HepG2 (cell line): ENCODE results near the gene TBC1D16. TPM values are rescaled to one million over a fixed set of nuclear protein-coding genes. Genes with fewer than 3 reads are reported as not detected.

Experiments
- AGO2 ChIP-seq: fragments of 200-400 bp; formaldehyde crosslinking; optimal IDR thresholded peaks from 2 replicates; pipeline ENCODE3; 2017; ENCODE audit warnings: mild to moderate bottlenecking, low read depth, low read length, moderate library complexity
- GATAD1 ChIP-seq: IDR thresholded peaks from 2 replicates; pipeline ENCODE4 v1.6.1; 2016; ENCODE audit warnings: missing genetic modification reagents, missing compliant biosample characterization
- JARID2 ChIP-seq: sonication (generic); formaldehyde crosslinking; IDR thresholded peaks from 2 replicates; pipeline ENCODE4 v1.8.1; 2023; ENCODE audit warnings: missing genetic modification reagents, inconsistent platforms; ENCODE audit not compliant: insufficient replicate concordance
- SRSF1 ChIP-seq: fragments of 200-400 bp; formaldehyde crosslinking; optimal IDR thresholded peaks from 2 replicates; pipeline ENCODE3; 2017; ENCODE audit warnings: mild to moderate bottlenecking, low read depth, low read length, moderate library complexity
- ZNF124 ChIP-seq: sonication (generic); formaldehyde crosslinking; IDR thresholded peaks from 2 replicates; pipeline ENCODE4 v1.4.0; 2020; ENCODE audit warnings: missing genetic modification reagents
- ZNF788 ChIP-seq: sonication (generic); formaldehyde crosslinking; IDR thresholded peaks from 2 replicates; pipeline ENCODE4 v1.5.0; 2020; ENCODE audit warnings: mild to moderate bottlenecking, missing genetic modification reagents, borderline replicate concordance
- ZNF883 ChIP-seq: sonication (generic); formaldehyde crosslinking; IDR thresholded peaks from 2 replicates; pipeline ENCODE4 v1.5.1; 2020; ENCODE audit warnings: mild to moderate bottlenecking, missing genetic modification reagents; ENCODE audit errors: not compliant biosample characterization
- polyA plus RNA-seq, 8 experiments: library from polyadenylated mRNA; depleted of rRNA in 3 of 8; stranded (reverse) in 7 of 8; unstranded in 1 of 8; fragments of >200 nt; fragmentation: Illumina TruSeq in 4 of 8; extraction: Trizol in 4 of 8; gene quantifications; 2 replicates each; pipeline versions ENCODE4 v1.2.1 to v1.2.3, GENCODE V29; 2011 to 2016; ENCODE audit warnings: low read depth in 4 of 8, missing spikeins in 1 of 8, mixed read lengths in 1 of 8; ENCODE audit not compliant: insufficient read depth in 1 of 8
- total RNA-seq, 5 experiments: library from RNA; depleted of rRNA; stranded (reverse); fragments of >200 nt; fragmentation: Illumina TruSeq; extraction: Trizol; gene quantifications; 2 replicates each; pipeline ENCODE4 v1.2.3, GENCODE V29; 2016; ENCODE audit warnings: low read depth in 1 of 5
- TF ChIP-seq, protein P1 (sequence below): IDR thresholded peaks from 2 replicates; pipeline ENCODE4 v1.6.1; 2012; ENCODE audit warnings: low read length, improper control_type of control experiment
- TF ChIP-seq, protein P2 (sequence below): sonication (generic); formaldehyde crosslinking; IDR thresholded peaks from 2 replicates; pipeline ENCODE4 v1.8.1; 2023; ENCODE audit warnings: mild to moderate bottlenecking, missing genetic modification reagents, borderline replicate concordance
- TF ChIP-seq, protein P3 (sequence below): sonication (generic); formaldehyde crosslinking; IDR thresholded peaks from 2 replicates; pipeline ENCODE4 v1.4.0; 2020; ENCODE audit warnings: mild to moderate bottlenecking, missing genetic modification reagents
- TF ChIP-seq, protein P4 (sequence below): sonication (generic); formaldehyde crosslinking; IDR thresholded peaks from 2 replicates; pipeline ENCODE4 v1.4.0; 2020; ENCODE audit warnings: mild to moderate bottlenecking, missing genetic modification reagents
- TF ChIP-seq, protein P5 (sequence below): sonication (generic); formaldehyde crosslinking; IDR thresholded peaks from 2 replicates; pipeline ENCODE4 v1.4.0; 2020; ENCODE audit warnings: missing genetic modification reagents
- TF ChIP-seq, protein P6 (sequence below): sonication (generic); formaldehyde crosslinking; IDR thresholded peaks from 2 replicates; pipeline ENCODE4 v1.4.0; 2020; ENCODE audit warnings: missing genetic modification reagents

TBC1D16 gene
- total and polyA plus RNA-seq, 2 of the 13 experiments (the other 11 are each of a cell fraction or from before 2014, with no cell fraction given): 14.9 to 24.9 TPM

DNA sequence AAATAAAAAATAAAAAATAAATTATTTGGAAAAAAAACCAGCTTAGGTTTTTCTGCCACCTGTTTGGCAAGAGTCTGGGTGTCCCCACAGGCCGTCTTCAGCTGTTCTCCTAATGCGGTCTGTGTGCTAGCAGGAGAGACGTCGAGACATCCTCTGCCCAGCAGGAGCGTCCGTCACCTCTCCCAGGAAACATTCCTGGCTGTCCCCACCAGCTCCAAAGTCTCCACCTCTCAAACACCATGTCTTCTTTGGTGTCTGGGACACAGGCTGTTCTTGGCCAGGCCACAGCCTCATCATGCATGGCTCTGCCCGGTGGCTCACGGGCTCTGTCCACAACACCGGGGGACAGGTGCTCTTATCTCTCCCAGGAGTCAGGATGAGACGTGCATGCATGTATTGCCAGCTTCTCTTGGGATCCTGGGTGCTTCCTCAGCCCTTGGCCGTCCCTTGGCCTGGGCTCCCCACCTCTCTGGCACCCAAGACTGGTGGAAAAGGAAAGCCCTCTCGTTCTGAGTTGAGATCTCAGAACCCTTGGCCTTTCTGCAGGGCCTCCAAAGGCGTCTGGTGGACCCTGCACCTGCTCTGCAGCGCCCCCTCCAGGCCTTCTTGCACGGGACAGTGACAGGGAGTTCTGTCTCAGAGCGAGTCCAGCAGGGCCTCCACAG is 111.6 kb downstream of the TBC1D16 start (continued):
- TF ChIP-seq, protein P1, sequence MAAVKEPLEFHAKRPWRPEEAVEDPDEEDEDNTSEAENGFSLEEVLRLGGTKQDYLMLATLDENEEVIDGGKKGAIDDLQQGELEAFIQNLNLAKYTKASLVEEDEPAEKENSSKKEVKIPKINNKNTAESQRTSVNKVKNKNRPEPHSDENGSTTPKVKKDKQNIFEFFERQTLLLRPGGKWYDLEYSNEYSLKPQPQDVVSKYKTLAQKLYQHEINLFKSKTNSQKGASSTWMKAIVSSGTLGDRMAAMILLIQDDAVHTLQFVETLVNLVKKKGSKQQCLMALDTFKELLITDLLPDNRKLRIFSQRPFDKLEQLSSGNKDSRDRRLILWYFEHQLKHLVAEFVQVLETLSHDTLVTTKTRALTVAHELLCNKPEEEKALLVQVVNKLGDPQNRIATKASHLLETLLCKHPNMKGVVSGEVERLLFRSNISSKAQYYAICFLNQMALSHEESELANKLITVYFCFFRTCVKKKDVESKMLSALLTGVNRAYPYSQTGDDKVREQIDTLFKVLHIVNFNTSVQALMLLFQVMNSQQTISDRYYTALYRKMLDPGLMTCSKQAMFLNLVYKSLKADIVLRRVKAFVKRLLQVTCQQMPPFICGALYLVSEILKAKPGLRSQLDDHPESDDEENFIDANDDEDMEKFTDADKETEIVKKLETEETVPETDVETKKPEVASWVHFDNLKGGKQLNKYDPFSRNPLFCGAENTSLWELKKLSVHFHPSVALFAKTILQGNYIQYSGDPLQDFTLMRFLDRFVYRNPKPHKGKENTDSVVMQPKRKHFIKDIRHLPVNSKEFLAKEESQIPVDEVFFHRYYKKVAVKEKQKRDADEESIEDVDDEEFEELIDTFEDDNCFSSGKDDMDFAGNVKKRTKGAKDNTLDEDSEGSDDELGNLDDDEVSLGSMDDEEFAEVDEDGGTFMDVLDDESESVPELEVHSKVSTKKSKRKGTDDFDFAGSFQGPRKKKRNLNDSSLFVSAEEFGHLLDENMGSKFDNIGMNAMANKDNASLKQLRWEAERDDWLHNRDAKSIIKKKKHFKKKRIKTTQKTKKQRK: no peak
- TF ChIP-seq, protein P2, sequence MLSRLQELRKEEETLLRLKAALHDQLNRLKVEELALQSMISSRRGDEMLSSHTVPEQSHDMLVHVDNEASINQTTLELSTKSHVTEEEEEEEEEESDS (CRISPR knock-in tag): no peak
- TF ChIP-seq, protein P3, sequence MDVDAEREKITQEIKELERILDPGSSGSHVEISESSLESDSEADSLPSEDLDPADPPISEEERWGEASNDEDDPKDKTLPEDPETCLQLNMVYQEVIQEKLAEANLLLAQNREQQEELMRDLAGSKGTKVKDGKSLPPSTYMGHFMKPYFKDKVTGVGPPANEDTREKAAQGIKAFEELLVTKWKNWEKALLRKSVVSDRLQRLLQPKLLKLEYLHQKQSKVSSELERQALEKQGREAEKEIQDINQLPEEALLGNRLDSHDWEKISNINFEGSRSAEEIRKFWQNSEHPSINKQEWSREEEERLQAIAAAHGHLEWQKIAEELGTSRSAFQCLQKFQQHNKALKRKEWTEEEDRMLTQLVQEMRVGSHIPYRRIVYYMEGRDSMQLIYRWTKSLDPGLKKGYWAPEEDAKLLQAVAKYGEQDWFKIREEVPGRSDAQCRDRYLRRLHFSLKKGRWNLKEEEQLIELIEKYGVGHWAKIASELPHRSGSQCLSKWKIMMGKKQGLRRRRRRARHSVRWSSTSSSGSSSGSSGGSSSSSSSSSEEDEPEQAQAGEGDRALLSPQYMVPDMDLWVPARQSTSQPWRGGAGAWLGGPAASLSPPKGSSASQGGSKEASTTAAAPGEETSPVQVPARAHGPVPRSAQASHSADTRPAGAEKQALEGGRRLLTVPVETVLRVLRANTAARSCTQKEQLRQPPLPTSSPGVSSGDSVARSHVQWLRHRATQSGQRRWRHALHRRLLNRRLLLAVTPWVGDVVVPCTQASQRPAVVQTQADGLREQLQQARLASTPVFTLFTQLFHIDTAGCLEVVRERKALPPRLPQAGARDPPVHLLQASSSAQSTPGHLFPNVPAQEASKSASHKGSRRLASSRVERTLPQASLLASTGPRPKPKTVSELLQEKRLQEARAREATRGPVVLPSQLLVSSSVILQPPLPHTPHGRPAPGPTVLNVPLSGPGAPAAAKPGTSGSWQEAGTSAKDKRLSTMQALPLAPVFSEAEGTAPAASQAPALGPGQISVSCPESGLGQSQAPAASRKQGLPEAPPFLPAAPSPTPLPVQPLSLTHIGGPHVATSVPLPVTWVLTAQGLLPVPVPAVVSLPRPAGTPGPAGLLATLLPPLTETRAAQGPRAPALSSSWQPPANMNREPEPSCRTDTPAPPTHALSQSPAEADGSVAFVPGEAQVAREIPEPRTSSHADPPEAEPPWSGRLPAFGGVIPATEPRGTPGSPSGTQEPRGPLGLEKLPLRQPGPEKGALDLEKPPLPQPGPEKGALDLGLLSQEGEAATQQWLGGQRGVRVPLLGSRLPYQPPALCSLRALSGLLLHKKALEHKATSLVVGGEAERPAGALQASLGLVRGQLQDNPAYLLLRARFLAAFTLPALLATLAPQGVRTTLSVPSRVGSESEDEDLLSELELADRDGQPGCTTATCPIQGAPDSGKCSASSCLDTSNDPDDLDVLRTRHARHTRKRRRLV (CRISPR knock-in tag): no peak
- no peak for TF ChIP-seq AGO2
- TF ChIP-seq, protein P4, sequence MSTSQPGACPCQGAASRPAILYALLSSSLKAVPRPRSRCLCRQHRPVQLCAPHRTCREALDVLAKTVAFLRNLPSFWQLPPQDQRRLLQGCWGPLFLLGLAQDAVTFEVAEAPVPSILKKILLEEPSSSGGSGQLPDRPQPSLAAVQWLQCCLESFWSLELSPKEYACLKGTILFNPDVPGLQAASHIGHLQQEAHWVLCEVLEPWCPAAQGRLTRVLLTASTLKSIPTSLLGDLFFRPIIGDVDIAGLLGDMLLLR (CRISPR knock-in tag): 0 out of 2 replicates have a peak, but pooled peaks have one; percentile 55
- no peak for TF ChIP-seq JARID2 (CRISPR knock-in tag)
- TF ChIP-seq SRSF1: peak; percentile 68
- 0 out of 2 replicates have a peak, but pooled peaks have one; percentile 17 for TF ChIP-seq GATAD1 (CRISPR knock-in tag)
- no peak for TF ChIP-seq ZNF788 (CRISPR knock-in tag)
- TF ChIP-seq, protein P5, sequence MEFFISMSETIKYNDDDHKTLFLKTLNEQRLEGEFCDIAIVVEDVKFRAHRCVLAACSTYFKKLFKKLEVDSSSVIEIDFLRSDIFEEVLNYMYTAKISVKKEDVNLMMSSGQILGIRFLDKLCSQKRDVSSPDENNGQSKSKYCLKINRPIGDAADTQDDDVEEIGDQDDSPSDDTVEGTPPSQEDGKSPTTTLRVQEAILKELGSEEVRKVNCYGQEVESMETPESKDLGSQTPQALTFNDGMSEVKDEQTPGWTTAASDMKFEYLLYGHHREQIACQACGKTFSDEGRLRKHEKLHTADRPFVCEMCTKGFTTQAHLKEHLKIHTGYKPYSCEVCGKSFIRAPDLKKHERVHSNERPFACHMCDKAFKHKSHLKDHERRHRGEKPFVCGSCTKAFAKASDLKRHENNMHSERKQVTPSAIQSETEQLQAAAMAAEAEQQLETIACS (CRISPR knock-in tag): no peak
- TF ChIP-seq ZNF124 (CRISPR knock-in tag): 0 out of 2 replicates have a peak, but pooled peaks have one; percentile 15
- peak; percentile 73 for TF ChIP-seq ZNF883 (CRISPR knock-in tag)
- TF ChIP-seq, protein P6, sequence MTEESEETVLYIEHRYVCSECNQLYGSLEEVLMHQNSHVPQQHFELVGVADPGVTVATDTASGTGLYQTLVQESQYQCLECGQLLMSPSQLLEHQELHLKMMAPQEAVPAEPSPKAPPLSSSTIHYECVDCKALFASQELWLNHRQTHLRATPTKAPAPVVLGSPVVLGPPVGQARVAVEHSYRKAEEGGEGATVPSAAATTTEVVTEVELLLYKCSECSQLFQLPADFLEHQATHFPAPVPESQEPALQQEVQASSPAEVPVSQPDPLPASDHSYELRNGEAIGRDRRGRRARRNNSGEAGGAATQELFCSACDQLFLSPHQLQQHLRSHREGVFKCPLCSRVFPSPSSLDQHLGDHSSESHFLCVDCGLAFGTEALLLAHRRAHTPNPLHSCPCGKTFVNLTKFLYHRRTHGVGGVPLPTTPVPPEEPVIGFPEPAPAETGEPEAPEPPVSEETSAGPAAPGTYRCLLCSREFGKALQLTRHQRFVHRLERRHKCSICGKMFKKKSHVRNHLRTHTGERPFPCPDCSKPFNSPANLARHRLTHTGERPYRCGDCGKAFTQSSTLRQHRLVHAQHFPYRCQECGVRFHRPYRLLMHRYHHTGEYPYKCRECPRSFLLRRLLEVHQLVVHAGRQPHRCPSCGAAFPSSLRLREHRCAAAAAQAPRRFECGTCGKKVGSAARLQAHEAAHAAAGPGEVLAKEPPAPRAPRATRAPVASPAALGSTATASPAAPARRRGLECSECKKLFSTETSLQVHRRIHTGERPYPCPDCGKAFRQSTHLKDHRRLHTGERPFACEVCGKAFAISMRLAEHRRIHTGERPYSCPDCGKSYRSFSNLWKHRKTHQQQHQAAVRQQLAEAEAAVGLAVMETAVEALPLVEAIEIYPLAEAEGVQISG (CRISPR knock-in tag): peak; percentile 27; the same call in 1 of the 2 replicates
